Left cardiac atrium (tissue), 4 donors: ENCODE measurements around the gene APLP2. TPM values are rescaled to one million over a fixed set of nuclear protein-coding genes. Genes with fewer than 3 reads are reported as not detected.
"Not testable (repeated sequence)": the region's sequence is repeated elsewhere in the genome, so short reads cannot be mapped to it uniquely, and the experiment has no call there.

Experiments
- ATAC-seq, 2 donors: fragments of 200-7000 bp; cut with Tn5 transposase; one replicate each; pipeline ENCODE4 v1.9.1; 2020; ENCODE audit warnings: mild to moderate bottlenecking in 2 of 2, moderate library complexity in 2 of 2
- DNase-seq: peaks from one replicate; pipeline ENCODE4 v3.0.0-alpha.2; 2020
- intact Hi-C, 2 donors: fragments of 100-400 bp; cut with DNase I; formaldehyde crosslinking; loops; one replicate each; pipeline versions ENCODE4 v1.14.1 to v1.15.1; 2022 to 2023
- long read RNA-seq: library from polyadenylated mRNA; unstranded; transcript quantifications from one replicate; pipeline ENCODE4 v2.0.0, GENCODE V29; 2021
- total RNA-seq, 2 donors: library from RNA; stranded (reverse); fragmentation: NEBNext Ultra II Directional; extraction: Animal tissue kit (Norgen Biotek cat#: 25700); gene quantifications; one replicate each; pipeline ENCODE4 v1.2.1, GENCODE V29; 2021
- donor health status: DM: no; HTN: yes; CAD: no.
- donor health status: DM: no; HTN: yes; CAD: no; lungs with severe emphysema.
- donor health status: DM: yes; HTN: yes; CAD: no.
- donor health status: Dilated cardiomyopathy.

The APLP2 gene
- total RNA-seq = 100 to 1,000 TPM; 298 to 322 TPM
- long read RNA-seq, transcript APLP2-210 (16 exons, 2,530 nt) = minor isoform, 57 of 212 reads
- long read RNA-seq, transcript APLP2-203 (17 exons, 3,270 nt) = major isoform, 89 of 212 reads
- long read RNA-seq, partial matches to known transcripts = 45 of 212 reads
- long read RNA-seq, other reads (novel, unspliced or antisense) = 15 of 212 reads

GRCh38 chr11:130069659-130070108 lies at the start of gene APLP2:
Gene APLP2 (plus strand): TSS chr11:130069894. CDS start chr11:130069978, 84 bp downstream.
- intact Hi-C loops = loop anchor here (2.0 to 10.0 kb wide), 3 partner anchors 53 to 67 kb away; partner anchors contain the start of gene PRDM10 (in 1 of the 2)
- ATAC-seq (peak; percentile 92 to 93), DNase-seq (peak; percentile 100)

DNA sequence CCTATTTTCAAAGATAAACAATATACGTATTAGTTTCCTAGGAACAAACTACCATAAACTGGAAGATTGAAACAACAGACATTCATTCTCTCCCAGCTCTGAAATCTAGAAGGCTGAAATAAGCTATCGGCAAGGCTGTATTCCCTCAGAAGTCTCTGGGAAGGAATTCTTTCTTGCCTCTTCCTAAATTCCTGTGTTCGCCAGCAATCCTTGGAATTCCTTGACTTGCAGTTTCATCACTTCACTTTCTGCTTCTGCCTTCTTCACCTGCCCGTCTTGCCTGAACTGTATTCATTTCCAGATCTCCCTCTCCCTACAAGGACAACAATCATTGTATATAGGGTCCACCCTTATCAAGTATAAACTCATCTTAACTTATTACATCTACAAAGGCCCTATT lies 49.4 kb upstream of the APLP2 start:
- ATAC-seq (no peak), DNase-seq (no peak)
- intact Hi-C loops = no loop called here

- DNase-seq, intact Hi-C loops, ATAC-seq: not testable (repeated sequence)
Observed at GRCh38 chr11:130021606-130022005, 48.1 kb upstream of the APLP2 start.

GRCh38 chr11:130022799-130023198 lies 46.9 kb upstream of the APLP2 start:
- ATAC-seq (no peak), DNase-seq (no peak)
- intact Hi-C loops = no loop called here

GRCh38 chr11:130023204-130023603 lies 46.5 kb upstream of the APLP2 start:
- DNase-seq (no peak), ATAC-seq (no peak)
- intact Hi-C loops = no loop called here

DNA sequence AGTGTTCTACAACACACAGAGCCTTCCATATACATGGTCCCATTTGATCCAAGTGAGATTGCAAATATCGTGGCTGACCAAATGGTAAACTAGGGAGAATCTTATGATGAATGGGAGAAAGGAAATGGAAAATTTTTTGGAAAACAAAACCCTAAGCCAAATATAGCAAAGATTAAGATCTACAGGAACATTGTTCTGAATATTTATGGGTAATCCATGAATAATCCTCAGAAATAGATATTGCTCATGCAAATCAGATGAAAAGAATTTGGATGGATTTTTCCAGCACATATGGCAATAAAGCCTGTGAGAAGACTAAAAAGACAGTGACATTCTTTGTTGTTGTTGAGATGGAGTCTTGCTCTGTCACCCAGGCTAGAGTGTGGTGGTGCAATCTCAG lies 45.3 kb upstream of the APLP2 start:
- ATAC-seq = no peak
- no peak for DNase-seq
- intact Hi-C loops = no loop called here

DNA sequence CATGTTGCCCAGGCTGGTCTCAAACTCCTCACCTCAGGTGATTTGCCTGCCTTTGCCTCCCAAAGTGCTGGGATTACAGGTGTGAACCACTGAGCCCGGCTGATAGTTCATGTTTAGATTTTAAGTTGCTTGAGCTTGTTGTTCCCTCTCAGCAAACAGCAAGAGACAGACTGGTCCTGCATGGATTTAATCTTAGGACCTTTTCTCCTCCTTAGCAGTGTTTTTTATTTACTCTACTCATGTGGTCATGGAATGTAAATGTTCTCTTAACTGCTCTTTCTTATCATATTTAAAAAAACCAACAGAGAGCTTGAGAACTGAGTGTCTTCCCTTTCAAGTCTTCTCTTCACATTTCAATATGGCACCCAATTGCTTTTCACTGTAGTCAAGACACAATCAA lies 44.3 kb upstream of the APLP2 start:
- ATAC-seq (no peak), DNase-seq (no peak)
- intact Hi-C loops = no loop called here

DNA sequence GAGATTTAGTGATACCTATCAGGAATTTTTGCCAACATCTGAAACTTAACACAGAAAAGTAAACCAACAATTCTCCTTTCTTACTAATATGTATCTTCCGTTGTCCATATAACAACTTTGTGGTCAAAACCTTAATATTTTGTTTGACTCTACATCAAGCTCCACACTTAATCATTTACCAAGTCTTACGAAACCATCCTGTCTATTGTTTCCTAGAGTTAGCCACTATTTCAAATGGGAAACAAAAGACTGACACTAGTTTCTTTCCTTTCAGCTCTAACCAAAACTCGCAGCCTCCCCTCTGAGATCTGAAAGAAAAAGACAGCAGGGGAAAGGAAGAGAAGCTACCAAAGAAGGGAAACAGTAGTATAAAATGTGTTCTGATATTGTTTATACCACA lies 40.6 kb upstream of the APLP2 start:
- intact Hi-C loops = no loop called here
- DNase-seq (no peak), ATAC-seq (no peak)

DNA sequence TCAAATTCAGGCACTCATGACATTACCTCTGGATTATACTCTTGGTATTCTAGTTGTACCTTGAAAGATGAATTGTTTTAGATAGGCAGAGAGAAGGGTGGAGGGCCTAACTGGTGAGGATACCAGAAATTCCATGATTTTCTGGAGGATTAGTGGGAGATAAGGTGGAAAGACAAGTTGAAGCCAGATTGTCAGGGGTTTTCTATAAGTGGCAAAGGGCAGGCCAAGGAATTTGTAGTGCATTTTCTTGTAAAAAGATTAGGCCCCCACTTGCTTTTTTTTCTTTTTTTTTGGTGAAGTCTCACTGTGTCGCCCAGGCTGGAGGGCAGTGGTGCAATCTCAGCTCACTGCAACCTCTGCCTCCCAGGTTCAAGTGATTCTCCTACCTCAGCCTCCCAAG lies 38.6 kb upstream of the APLP2 start:
- DNase-seq (no peak), ATAC-seq (no peak)
- intact Hi-C loops = no loop called here

GRCh38 chr11:130031945-130032344 lies 37.7 kb upstream of the APLP2 start:
- intact Hi-C loops = no loop called here
- no peak for DNase-seq
- no peak for ATAC-seq

DNA sequence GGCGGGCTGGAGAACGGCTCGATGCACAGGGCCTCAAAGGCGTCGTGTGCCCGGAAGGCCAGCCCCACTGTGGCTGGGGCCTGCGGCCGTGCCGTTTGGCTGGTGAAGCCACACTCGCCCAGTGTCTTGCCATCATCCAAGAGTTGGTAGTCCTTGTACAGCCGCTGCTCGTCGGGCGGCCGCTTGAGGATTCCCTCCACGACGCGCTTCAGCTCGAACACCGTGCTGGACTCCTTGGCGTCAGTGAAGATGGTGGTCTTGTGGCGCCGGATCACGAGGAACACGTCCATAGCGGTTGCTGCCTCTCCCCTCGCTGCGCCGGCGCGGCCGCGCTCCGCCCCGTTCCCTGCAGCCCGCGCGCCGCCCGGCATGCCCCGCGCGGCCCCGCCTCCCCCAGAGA lies 36.8 kb upstream of the APLP2 start:
- ATAC-seq (no peak), DNase-seq (no peak)
- intact Hi-C loops = no loop called here

- intact Hi-C loops = no loop called here
- DNase-seq = no peak
- no peak for ATAC-seq
Observed at GRCh38 chr11:130034236-130034635, 35.5 kb upstream of the APLP2 start.

GRCh38 chr11:130037058-130037457 lies 32.6 kb upstream of the APLP2 start:
- ATAC-seq (no peak), DNase-seq (no peak)
- intact Hi-C loops = no loop called here

DNA sequence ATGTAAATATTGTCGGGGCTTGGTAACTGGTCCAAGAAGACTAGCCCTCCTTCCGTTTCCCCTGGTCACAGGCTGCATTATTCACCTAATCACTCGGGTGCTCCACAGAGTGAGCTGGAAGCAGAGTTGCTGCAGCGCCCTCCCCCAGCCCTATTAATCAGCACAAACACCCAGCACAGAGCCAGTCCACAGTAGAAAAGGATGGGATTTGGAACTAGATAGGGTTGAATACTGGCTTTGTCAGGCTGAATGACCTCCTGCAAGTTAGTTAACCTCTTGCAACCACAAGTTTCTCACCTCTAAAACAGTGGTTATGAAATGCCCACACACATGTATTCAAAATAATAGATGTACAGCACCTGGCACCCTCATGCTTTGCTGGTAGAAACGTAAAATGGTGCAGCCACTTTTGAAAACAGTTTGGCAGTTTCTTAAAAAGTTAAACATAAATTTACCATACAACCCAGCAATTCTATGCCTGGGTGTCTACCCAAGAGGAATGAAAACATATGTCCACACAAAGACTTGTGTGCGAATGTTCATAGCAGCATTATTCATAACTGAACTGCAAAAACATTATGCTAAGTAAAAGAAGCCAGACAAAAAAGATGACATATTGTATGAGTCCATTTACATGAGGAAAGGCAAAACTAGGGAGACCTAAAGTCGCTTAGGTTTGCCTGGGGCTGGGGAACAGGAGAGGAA lies 31.7 kb upstream of the APLP2 start:
- intact Hi-C loops = no loop called here
- no peak for ATAC-seq
- DNase-seq = no peak

DNA sequence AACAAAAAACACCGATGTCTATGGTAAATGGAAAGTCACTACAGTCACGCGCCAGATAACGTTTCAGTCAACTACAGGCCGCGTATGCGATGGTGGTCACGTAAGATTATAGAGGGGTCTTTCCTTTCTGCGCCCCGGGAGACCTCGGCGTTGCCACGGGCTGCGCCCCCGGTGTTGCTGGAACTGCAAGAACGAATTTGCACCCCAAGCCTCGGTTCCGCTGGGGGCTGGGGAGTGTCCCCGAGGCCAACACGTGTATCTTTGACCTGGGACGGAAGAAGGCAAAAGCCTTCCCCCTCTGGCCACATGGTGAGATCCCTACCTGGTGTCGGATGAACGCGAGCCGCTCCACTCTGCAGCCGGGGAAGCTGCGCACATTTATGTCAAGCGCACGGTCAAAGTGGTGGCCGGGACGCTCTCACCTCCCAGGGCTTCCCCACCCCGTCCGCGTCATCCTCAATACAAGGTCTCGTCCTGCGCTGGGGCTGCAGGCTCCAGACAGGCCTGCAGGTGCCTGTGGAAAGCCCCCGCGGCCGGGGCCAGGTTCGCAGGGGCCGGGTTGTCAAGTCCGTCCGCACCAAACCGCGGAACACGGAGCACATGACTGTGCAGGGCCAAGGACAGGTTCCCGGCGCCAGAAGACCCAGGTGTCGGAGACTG lies 29.3 kb upstream of the APLP2 start:
- intact Hi-C loops = no loop called here
- ATAC-seq = no peak
- DNase-seq = no peak

DNA sequence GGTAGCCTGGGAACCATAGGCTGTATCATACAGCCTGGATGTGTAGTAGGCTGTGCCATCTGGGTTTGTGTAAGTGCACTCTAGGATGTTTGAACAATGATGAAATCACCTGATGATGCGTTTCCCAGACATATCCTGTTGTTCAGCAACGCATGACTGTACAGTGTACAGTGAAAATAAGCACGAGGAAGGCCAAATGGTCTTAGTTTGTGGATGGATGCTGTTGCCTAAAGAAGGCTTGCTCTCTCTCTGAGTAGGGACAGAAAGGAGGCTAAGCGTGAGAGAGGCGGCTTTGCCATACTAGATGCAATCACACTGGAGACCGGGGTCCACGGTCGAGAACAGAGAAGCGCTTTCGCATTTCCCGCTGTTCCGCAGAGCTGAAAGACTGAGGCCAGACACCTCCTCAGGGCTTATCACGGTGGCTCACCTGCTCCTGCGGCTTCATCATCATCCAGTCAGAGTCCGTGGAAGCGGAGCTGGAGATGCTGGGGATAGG lies 27.6 kb upstream of the APLP2 start:
- intact Hi-C loops = no loop called here
- ATAC-seq (peak in 1 of 2 donors; percentile 45), DNase-seq (no peak)

DNA sequence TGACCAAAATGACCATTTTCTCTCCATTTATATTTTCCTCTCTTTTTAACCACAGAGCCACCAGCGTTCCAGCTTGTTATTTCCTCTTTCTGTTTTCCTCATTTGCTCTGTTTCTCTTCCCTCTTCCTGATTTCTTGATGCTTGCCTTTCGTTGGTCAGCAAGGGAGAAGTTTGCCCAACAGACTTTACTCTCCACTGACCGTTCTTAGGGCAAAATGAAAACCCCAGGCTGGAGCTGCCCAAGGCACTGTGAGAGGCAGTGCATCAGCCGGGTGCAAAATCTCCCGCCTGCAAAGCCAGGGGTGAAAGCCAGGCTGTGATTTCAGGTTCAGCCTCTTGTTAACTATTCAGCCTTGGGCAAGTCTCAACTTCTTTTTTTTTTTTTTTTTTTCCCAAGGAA lies 26.1 kb upstream of the APLP2 start:
- DNase-seq (no peak), ATAC-seq (peak in 1 of 2 donors; percentile 63)
- intact Hi-C loops = no loop called here

DNA sequence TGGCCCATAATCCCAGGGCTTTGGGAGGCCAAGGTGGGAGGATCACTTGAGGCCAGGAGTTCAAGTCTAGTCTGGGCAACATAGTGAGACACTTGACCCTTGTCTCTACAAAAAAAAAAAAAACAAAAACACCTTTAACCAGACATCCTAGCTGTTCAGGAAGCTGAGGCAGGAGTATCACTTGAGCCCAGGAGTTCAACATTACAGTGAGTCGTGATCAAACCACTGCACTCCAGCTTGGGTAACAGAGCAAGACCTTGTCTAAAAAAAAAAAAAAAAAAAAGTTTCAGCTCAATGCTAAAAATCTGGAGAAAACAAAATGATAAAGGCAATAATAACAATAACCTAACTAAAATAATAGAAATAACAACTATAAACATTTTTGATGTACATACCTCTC lies 22.6 kb upstream of the APLP2 start:
- ATAC-seq (no peak), DNase-seq (no peak)
- intact Hi-C loops = no loop called here

DNA sequence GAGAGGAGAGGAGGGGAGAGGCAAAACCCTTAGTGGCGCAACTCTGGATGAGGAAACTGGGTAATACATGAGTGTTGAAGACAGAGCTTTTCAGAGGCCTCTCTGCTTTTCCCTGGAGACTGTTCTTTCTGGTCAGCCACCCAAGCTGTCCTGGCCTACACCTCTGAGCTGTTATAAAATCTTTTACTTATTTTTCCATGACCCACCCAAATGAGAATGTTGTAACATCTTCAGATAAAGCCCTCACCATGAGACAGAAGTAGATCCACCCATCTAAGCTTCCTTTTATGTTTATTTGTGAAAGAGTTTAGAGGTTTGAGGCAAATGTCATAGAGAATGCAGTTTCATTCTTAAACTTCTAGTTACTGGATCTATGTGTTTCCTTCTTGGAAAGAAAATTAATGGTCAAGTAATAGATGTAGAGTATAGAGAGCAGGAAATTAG lies 20.3 kb upstream of the APLP2 start:
- ATAC-seq (peak; percentile 44 to 66), DNase-seq (no peak)
- intact Hi-C loops = no loop called here

DNA sequence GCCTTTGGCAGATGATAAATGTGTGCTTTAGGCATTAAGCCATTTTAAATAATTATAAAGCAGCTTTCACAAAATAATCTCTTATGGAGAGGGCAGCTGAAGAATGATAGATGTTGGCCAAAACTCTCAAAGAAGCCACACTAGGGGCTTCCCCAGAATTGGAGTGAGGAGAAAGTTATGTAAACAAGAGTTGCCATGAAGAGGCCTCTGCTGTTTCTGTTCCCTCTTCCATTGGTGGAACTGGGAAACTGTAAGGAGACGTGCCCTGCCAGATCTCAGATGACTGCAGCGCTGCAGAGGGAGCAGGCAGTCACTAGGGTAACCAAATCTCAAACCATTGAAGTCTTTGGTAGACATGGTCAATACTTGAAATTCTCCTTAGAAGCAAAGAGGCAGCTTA lies 19.4 kb upstream of the APLP2 start:
- DNase-seq (no peak), ATAC-seq (peak; percentile 82 to 87)
- intact Hi-C loops = no loop called here
